GM18502 (cell line): ENCODE measurements around the gene PIH1D2.
"Not testable (repeated sequence)": the region's sequence is repeated elsewhere in the genome, so short reads cannot be mapped to it uniquely, and the experiment has no call there.

Source experiments
- ATAC-seq: cut with Tn5 transposase; IDR thresholded peaks from one replicate; pipeline ENCODE4 v1.9.1; 2021; ENCODE audit warnings: mild to moderate bottlenecking; ENCODE audit not compliant: unreplicated experiment, poor library complexity

PIH1D2 gene

GRCh38 chr11:112073941-112074811, at the start of gene PIH1D2, which contains the start of gene NKAPD1:
PIH1D2 (minus strand) TSS chr11:112074017; CDS start chr11:112073174, 843 bp downstream.
NKAPD1 (plus strand) TSS chr11:112074299; CDS start chr11:112075575, 1,276 bp downstream.
- ATAC-seq, result peak; percentile 92

GRCh38 chr11:112123129-112123528, 49.3 kb upstream of the PIH1D2 start:
- no peak for ATAC-seq

- ATAC-seq, result no peak
Observed at GRCh38 chr11:112121981-112122615, 48.3 kb upstream of the PIH1D2 start.

- no peak for ATAC-seq
Observed at GRCh38 chr11:112118176-112118575, 44.4 kb upstream of the PIH1D2 start.

- no peak for ATAC-seq
Observed at GRCh38 chr11:112115386-112115785, 41.6 kb upstream of the PIH1D2 start.

- no peak for ATAC-seq
Observed at GRCh38 chr11:112114460-112114859, 40.6 kb upstream of the PIH1D2 start.

GRCh38 chr11:112113539-112114457, 40.0 kb upstream of the PIH1D2 start:
- ATAC-seq, result no peak

- no peak for ATAC-seq
Observed at GRCh38 chr11:112106070-112106469, 32.3 kb upstream of the PIH1D2 start.

- ATAC-seq, result no peak
Observed at GRCh38 chr11:112103446-112103845, 29.6 kb upstream of the PIH1D2 start.

- no peak for ATAC-seq
Observed at GRCh38 chr11:112100462-112100861, 26.6 kb upstream of the PIH1D2 start.

GRCh38 chr11:112097734-112098528, 24.1 kb upstream of the PIH1D2 start:
- no peak for ATAC-seq

- no peak for ATAC-seq
Observed at GRCh38 chr11:112096194-112096593, 22.4 kb upstream of the PIH1D2 start.

GRCh38 chr11:112095302-112095701, 21.5 kb upstream of the PIH1D2 start:
- ATAC-seq, result not testable (repeated sequence)

GRCh38 chr11:112087212-112087611, 13.4 kb upstream of the PIH1D2 start:
- no peak for ATAC-seq

- peak; percentile 89 for ATAC-seq
Observed at GRCh38 chr11:112086422-112087191, 12.8 kb upstream of the PIH1D2 start, which contains the start of the genes SDHD and TIMM8B. SDHD (plus strand) TSS chr11:112086873; CDS start chr11:112086908, 35 bp downstream. TIMM8B (minus strand) TSS chr11:112086756; CDS start chr11:112086723, 33 bp downstream.

- ATAC-seq, result peak; percentile 32
Observed at GRCh38 chr11:112085822-112086421, 12.1 kb upstream of the PIH1D2 start.

GRCh38 chr11:112082729-112083128, 8.9 kb upstream of the PIH1D2 start:
- ATAC-seq, result no peak

GRCh38 chr11:112062923-112063322, 10.9 kb downstream of the PIH1D2 start:
- no peak for ATAC-seq
